GM18909 (cell line): ENCODE results near the gene MCU.
"Not testable (repeated sequence)": the region's sequence is repeated elsewhere in the genome, so short reads cannot be mapped to it uniquely, and the experiment has no call there.

Experiments
- ATAC-seq: cut with Tn5 transposase; IDR thresholded peaks from one replicate; pipeline ENCODE4 v1.9.1; 2021; ENCODE audit warnings: mild to moderate bottlenecking; ENCODE audit not compliant: unreplicated experiment, poor library complexity

The MCU gene, protein sequence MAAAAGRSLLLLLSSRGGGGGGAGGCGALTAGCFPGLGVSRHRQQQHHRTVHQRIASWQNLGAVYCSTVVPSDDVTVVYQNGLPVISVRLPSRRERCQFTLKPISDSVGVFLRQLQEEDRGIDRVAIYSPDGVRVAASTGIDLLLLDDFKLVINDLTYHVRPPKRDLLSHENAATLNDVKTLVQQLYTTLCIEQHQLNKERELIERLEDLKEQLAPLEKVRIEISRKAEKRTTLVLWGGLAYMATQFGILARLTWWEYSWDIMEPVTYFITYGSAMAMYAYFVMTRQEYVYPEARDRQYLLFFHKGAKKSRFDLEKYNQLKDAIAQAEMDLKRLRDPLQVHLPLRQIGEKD

DNA sequence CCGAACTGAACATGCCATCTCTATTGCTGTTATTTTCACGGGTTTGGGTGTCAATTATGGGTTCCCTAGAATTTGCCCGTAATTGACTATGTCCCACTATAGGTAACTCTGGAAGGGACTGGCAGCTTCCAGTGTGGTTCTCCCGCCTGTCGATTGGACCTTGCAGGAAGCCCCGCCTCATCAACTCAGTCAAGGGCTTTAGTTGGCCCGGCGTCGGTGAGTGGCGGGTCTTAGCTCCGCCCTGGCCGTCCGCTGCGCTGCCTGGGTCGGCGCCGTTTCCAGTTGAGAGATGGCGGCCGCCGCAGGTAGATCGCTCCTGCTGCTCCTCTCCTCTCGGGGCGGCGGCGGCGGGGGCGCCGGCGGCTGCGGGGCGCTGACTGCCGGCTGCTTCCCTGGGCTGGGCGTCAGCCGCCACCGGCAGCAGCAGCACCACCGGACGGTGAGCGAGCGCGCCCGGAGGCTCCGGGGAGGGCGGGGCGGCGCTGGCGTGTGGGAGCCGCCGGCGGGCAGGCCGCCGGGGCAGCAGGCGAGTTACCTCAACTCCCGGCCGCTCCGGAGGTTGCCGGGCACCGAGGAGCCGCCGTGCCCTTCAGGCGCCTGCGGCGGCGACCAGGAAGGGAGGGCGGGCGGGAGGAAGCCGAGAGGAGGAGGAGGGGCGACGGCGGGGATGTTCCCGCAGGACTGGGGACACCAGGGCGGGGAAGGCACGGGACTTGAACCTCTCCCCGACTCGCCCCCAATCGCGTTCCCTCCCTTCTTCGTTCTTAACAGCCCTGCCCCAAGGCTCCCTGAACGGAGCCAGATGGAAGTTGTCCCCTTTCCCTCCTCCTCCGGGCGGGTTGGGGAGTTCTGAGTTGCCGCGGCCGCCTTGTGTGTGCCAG is at the start of gene MCU:
Gene MCU (plus strand): TSS at position 281 of the 881 bp plus-strand sequence. CDS start 9 bp downstream, at position 290.
- peak; percentile 93 for ATAC-seq

DNA sequence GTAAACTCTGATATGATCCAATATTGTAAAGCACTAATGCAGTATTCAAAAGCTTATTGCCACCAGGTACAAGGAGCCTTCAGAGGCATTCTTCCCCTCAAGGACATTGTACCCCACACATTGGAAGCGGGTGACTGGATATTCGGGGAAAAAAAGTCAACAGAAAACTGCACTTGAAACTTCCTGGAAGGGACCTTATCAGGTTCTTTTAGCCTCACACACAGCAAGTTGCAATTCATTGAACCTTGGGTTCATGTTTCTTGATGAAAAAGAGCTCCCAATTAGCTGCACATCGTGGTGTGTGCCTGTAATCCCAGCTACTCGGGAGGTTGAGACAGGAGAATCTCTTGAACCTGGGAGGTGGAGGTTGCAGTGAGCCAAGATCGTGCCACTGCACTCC is 49.6 kb upstream of the MCU start:
- ATAC-seq: no peak

DNA sequence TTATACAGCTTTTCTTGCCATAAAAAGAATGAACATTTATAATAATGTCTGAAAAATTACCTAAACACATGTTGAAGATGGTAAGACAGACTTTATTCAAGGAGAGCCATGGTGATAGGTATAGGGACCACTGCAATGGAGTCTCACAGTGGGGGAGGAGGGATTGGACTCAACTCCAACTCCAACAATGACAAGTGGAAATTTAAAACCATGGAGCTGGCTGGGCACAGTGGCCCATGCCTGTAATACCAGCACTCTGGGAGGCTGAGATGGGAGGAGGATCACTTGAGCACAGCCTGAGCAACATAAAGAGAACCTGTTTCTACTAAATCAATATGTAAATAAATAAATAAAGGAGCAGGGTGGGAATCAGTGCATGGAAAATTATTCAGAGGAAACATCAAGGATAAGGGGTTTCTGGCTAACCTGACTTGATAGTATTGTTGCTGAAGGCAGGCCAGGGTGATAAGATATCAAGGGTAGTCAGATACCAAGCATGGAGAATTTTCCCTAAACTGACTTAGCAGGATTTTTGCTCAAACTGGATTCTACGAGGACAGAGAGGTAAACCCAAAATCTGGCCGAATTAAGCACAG is 46.6 kb upstream of the MCU start:
- ATAC-seq: no peak

DNA sequence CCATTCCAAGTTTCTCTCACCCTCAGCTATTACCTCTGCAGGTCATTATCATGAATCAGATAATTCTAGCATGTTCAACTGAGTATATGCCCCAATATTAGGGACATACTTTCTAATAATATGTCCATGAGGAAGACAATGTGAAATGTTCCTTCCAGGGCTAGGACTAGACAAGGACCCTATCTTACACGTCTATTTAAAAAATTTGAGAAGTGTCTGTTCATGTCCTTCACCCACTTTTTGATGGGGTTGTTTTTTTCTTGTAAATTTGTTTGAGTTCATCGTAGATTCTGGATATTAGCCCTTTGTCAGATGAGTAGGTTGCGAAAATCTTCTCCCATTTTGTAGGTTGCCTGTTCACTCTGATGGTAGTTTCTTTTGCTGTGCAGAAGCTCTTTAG is 45.0 kb upstream of the MCU start:
- ATAC-seq: not testable (repeated sequence)

DNA sequence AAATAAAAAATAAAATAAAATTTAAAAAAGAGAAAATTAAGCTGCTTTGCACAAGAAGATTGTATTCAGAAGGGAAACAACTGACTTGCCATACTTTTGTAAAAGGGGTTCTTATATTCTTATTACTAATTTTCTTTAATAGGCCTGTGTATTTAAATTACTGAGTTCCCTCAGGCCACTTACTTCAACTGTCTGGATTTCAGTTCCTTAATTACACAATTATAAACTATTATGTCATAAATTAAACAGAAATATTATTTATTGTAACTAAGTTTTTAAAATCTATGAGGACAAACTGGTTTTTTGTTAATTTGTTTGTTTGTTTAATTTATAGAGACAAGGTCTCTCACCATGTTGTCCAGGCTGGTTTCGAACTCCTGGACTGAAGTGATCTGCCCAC is 43.6 kb upstream of the MCU start:
- no peak for ATAC-seq

DNA sequence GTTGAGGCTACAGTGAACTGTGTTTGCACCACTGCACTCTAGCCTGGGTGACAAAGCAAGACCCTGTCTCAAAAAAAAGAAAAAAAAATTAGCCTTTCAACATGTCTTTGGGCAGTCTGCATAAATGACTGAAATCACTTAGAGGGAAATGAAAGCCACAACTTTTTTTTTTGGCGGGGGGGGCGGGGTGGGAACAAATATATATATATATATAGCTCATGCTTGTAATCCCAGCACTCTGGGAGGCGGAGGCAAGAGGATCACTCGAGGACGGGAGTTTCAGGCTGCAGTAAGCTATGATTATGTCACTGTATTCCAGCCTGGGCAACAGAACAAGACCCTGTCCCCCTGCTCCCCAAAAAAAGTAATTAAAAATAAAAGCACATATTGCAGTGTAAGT is 42.7 kb upstream of the MCU start:
- ATAC-seq: no peak

DNA sequence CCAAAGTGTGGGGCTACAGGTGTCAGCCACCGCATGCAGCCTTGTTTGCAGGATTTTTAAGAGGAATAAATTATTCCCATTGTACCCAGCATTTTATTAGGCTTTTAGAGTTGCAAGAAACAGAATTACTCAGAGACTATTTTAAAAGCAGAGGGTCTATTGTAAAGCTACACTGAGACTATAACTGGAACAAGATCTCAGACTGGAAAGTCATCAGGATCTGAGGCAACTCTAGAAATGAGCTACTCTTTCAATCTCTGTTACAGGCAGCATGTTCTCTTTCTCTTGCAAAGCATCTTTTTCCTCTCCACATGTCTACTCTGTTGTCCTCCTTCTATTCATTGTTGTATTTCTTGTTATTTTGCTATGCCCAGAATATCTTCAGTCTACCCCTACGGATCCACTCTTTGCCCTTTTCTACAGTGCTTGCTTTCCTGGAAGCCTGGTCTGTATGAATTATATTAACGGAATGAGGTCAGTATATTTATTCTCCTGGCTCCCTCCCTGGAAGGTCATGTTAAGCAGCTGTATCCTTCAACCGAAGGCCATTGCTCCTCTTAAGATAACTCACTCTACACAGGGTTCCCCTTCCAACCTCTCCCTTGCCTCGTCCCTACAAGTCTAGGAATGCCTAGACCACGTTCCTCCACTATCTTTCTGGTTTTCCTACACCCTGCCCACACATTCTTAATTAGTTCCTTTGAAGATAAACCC is 38.4 kb upstream of the MCU start:
- no peak for ATAC-seq

DNA sequence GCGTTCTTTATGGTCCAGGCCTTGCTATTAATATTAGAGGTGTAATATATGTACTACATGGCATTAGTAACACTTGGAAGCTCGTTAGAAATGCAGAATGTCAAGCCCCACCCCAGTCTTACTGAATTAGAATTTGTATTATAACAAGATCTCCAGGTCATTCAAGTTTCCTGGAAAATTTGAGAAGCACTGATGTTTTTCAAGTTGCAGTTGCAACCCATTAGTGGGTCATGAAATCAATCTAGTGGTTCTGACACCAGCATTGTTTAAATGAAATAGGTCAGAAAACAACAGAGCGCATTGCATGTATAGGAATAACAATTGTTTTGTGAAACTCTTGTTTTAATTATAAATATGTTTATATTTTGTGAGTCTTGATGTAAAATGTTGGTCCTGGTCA is 37.2 kb upstream of the MCU start:
- ATAC-seq: no peak

DNA sequence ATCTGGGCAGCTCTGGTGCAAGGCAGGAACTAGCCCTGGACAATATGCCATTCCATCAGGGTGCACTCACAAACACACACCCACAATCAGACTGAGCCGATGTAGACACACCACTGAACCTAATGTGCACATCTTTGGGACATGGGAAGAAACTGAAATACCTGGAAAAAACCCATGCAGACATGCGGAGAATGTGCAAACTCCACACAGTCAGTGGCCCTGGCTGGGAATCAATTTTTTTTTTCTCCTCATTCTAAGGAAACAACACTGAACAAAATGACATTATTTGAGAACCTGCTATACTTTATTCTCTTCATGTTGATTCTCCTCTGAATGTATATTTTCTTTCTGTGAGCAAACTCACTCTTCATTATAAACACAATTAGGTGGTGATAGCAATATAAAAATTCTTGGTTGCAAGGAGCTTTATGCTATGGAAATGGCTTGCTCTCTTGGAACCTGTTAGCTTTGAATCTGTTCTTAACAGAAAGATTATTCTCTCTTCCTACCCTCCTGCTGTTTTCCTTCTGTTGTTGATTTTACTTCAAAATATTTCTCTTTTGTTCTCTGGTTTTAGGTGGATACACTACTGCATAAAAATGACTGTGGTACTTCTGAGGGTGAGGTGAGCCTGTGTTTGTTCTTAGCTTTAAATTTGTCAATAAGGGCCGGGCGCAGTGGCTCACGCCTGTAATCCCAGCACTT is 33.1 kb upstream of the MCU start:
- no peak for ATAC-seq

DNA sequence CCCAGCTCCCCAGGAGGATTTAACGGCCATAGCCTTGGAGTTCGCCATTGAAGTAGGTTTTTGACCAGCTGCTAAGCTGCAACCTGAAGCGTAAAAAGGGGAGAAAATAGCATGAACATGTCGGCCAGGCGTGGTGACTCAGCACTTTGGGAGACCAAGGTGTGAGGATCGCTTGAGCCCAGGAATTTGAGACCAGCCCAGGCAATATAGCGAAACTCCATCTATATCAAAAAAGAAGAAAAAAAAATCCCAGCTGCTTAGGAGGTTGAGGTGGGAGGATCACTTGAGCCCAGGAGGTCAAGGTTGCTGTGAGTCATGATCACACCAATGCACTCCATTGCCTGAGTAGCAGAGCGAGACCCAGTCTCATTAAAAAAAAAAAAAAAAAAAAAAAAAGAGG is 32.2 kb upstream of the MCU start:
- no peak for ATAC-seq

DNA sequence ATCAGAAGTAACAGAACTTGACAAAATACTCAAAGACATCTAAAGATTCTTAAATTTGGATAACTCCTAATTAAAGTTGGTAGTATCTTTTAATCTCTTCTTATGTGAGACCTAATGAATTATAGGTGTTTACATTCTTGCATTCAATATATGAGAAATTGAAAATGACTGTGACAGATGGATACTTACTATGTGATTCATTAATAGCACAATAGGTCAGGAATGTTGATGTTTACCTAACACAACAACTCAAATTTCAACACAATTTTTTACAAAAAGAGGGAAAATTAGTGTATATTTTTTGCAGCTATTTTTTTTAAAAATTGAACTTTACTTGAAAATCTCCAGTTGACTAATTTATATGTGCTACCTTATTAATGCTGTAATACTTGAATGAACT is 31.7 kb upstream of the MCU start:
- no peak for ATAC-seq

DNA sequence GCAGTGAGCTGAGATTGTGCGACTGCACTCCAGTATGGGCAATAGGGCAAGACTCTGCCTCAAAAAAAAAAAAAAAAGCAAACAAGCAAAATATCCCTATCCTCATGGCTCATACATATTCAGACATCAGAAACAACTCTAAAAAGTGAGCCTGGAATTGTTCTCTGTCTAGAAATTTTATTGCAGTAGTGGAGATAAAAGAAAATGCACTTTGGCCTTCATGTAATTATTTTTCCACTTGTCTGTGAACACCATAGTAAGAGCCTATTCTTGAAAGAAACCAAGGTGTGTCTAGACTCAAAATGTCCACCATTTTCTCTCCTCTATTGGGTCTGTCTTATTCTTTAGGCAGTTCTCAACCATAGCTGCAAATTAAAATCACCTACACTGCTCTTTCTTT is 30.5 kb upstream of the MCU start:
- ATAC-seq: no peak

DNA sequence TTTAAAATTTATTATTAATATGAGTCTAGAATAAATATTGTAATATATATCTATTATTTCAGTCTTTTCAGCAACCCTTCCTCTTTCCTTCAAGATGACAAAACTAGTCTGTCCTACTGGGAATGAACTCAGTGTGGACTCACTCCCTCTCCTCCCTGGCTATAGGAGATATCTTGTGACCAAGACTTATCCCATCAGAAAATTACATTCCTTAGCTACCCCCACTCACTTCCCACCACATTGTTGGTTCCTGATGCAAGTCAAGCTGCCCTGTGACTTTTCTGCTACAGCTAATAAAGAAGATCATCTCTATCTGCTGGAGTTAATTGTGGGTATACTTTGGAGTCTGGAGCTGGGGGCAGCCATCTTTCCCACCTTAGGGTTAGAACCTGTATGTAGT is 28.0 kb upstream of the MCU start:
- ATAC-seq: no peak

DNA sequence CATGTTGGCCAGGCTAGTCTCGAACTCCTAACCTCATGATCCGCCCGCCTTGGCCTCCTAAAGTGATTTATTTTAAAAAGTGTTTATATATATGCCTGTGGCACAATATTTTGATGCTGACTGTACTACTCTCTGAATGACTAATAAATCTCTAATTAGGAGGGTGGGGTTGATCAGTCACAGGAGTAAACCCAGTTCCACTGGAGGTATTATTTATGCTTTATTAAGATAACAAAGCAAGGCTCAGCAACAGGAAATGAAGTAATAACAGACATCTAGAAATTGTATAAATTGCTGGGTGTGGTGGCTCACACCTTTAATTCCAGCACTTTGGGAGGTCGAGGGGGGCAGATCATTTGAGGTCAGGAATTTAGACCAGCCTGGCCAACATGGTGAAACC is 26.0 kb upstream of the MCU start:
- ATAC-seq: no peak

DNA sequence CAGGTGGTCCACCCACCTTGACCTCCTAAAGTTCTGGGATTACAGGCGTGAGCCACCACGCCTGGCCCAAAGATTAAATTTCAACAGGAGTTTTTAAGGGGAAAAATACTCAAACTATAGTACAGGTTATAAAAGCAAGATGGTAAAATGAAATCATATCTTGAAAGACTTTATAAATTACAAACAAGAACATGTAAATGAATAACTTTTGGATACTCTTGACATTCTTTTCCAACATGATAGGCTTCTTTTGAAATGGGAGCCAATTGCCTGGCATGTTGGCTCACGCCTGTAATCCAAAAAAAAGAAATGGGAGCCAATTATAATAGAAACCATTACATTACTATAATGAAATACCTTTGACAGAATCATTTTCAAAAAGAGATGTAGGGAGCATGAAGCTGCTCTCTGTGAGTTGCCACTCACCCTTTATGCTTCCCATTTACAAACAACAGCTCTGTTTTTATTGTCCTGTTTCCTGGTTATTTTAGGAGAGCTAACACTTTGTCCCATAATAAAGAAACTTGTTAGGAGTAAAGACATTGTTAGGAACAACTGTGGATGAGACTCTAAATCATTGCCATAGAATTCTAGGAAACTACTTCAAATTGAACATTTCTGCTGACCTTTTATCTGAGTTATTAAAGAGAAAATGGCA is 24.6 kb upstream of the MCU start:
- ATAC-seq: no peak

DNA sequence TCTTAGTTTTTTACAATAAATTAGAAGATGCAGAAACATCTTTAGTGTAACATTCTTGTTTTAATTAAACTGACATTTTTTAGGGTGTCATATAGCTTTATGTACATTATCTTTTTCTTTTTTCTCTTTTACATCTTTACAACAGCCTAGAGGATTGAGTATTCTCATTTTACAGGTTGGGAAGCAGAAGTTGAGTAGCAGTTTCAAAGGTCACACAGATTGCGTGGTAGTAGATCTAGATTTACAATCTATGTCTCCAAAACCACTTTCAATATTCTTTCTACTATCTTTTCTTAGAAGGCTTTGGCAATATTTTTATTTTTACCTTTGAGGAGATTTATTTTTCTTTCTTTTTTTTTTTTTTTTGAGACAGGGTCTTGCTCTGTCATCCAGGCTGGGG is 18.7 kb upstream of the MCU start:
- ATAC-seq: no peak

DNA sequence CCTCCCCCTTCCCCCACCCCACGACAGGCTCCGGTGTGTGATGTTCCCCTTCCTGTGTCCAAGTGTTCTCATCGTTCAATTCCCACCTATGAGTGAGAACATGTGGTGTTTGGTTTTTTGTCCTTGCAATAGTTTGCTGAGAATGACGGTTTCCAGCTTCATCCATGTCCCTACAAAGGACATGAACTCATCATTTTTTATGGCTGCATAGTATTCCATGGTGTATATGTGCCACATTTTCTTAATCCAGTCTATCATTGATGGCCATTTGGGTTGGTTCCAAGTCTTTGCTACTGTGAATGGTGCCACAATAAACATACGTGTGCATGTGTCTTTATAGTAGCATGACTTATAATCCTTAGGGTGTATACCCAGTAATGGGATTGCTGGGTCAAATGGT is 17.8 kb upstream of the MCU start:
- not testable (repeated sequence) for ATAC-seq

DNA sequence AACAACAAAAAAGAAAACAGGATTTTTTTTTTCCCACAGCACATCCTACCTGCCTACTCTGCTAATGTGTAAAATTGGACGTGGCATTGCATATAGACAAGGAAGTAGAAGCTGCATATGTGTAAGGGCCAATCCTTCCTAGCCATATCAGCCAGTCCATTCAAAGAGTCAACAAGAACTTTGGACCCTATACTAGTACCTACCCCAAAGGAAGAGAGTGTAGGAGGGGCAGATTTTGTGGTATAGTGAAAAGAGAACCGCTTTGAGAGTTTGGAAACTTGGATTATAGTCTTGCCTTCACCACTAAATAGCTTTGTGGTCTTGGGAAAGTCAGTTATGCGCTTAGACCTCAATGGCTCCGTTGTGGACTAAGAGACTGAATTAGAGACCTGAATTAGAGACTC is 12.1 kb upstream of the MCU start:
- ATAC-seq: no peak

DNA sequence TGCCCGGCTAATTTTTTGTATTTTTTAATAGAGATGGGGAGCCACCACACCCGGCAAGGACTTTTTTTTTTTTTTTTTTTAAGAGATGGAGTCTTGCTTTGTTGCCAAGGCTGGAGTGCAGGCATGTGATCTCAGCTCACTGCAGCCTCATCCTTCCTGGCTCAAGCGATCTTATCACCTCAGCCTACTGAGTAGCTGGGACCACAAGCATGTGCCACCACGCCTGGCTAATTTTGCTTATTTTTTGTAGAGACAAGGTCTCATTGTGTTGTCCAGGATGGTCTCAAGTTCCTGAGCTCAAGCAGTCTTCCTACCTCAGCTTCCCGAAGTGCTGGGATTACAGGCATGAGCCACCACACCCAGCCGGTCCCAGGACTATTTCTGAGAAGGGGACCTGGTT is 9.3 kb upstream of the MCU start:
- ATAC-seq: no peak
